Measurements from ENCODE around the gene ACER1. TPM values are rescaled to one million over a fixed set of nuclear protein-coding genes. Genes with fewer than 3 reads are reported as not detected.

Gene ACER1
- total and polyA plus RNA-seq, 2 of the 13 experiments (the other 11 are each of a cell fraction or from before 2014, with no cell fraction given): not detected

- TF ChIP-seq RNF219 (CRISPR knock-in tag; IDR thresholded peaks at IDR 0.05) (no peak), ZNF75D (CRISPR knock-in tag; IDR thresholded peaks at IDR 0.05; ENCODE audit: borderline replicate concordance) (no peak), KDM5A (IDR thresholded peaks at IDR 0.05; ENCODE audit: borderline replicate concordance, low read length) (peak; percentile 75; the same call in 1 of the 2 replicates), TRIM24 (CRISPR knock-in tag; IDR thresholded peaks at IDR 0.05) (no peak), ARID2 (CRISPR knock-in tag; IDR thresholded peaks at IDR 0.05; ENCODE audit: borderline replicate concordance) (0 out of 2 replicates have a peak, but pooled peaks have one; percentile 64), ZNF550 (CRISPR knock-in tag; IDR thresholded peaks at IDR 0.05; ENCODE audit: borderline replicate concordance) (peak; percentile 70; the same call in 1 of the 2 replicates), ZNF574 (CRISPR knock-in tag; IDR thresholded peaks at IDR 0.05) (0 out of 2 replicates have a peak, but pooled peaks have one; percentile 6), PCBP1 (IDR thresholded peaks at IDR 0.05; ENCODE audit: borderline replicate concordance, low read depth, low read length) (no peak), ZNF468 (CRISPR knock-in tag; IDR thresholded peaks at IDR 0.05) (peak; percentile 90; the same call in 1 of the 2 replicates), ZNF747 (CRISPR knock-in tag; IDR thresholded peaks at IDR 0.05; ENCODE audit: borderline replicate concordance) (no peak), ATM (IDR thresholded peaks at IDR 0.05; ENCODE audit: borderline replicate concordance) (no peak), YEATS2 (CRISPR knock-in tag; IDR thresholded peaks at IDR 0.05; ENCODE audit: borderline replicate concordance) (no peak), ZNF546 (CRISPR knock-in tag; conservative IDR thresholded peaks at IDR 0.05) (no peak), ZNF674 (CRISPR knock-in tag; IDR thresholded peaks at IDR 0.05; ENCODE audit: low read depth) (no peak), ZSCAN5A (CRISPR knock-in tag; IDR thresholded peaks at IDR 0.05; ENCODE audit: borderline replicate concordance) (0 out of 2 replicates have a peak, but pooled peaks have one; percentile 55), ZKSCAN5 (CRISPR knock-in tag; IDR thresholded peaks at IDR 0.05) (no peak), SAP130 (CRISPR knock-in tag; IDR thresholded peaks at IDR 0.05; ENCODE audit: low read depth) (peak; percentile 59), PPARG (CRISPR knock-in tag; conservative IDR thresholded peaks at IDR 0.05) (no peak), ZBTB43 (CRISPR knock-in tag; conservative IDR thresholded peaks at IDR 0.05) (no peak), ZNF3 (CRISPR knock-in tag; IDR thresholded peaks at IDR 0.05) (no peak), JUND (CRISPR knock-in tag; IDR thresholded peaks at IDR 0.05) (no peak)
Observed at GRCh38 chr19:6372594-6373095, 39.2 kb upstream of the ACER1 start, which contains the start of gene ALKBH7 (continued).
